Measurements from ENCODE around the gene RGS7BP.
"Not testable (repeated sequence)": the region's sequence is repeated elsewhere in the genome, so short reads cannot be mapped to it uniquely, and the experiment has no call there.

The RGS7BP gene

GRCh38 chr5:64505769-64506566 is at the start of gene RGS7BP:
Gene RGS7BP, plus strand, starts transcription at chr5:64506015. Its CDS starts 610 bp downstream, at chr5:64506625.
- peak; percentile 21 for DNase-seq

GRCh38 chr5:64457846-64458245 is 48.0 kb upstream of the RGS7BP start:
- no peak for DNase-seq

GRCh38 chr5:64458948-64459347 is 46.9 kb upstream of the RGS7BP start:
- no peak for DNase-seq

DNA sequence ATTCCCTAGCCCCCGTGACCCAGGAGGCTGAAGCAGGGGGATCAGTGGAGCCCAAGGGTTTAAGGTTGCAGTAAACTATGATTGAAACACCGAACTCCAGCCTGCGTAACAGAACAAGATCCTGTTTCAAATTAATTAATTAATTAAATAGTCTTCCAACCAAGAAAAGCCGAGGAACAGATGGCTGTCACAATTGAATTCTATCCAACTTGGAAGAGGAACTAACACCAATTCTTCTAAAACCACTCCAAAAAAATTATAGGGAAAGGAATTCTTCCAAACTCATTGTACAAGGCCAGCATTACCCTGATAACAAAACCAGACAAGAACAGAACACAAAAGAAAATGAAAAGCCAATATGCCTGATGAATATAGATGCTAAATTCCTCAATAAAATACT is 43.4 kb upstream of the RGS7BP start:
- DNase-seq: peak; percentile 4

DNA sequence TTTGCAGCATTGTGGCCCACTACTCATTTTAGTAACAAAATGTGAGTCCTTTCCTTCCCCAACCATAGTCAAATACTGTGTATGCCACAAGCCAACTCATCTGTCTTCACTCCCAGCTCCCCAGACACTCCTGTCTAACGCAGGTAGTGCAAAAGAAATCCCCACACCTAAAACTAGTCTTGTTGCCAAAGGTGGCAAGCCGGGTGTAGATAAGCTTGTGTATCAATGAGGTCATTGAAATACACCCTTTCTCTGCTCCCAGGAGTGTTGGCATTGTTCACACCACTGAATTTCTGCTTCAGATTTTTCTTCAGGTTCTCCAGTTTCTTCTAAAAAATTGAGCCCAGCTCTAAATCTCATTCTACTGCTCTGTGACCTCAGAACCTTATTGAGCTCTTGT is 19.7 kb upstream of the RGS7BP start:
- DNase-seq: no peak

DNA sequence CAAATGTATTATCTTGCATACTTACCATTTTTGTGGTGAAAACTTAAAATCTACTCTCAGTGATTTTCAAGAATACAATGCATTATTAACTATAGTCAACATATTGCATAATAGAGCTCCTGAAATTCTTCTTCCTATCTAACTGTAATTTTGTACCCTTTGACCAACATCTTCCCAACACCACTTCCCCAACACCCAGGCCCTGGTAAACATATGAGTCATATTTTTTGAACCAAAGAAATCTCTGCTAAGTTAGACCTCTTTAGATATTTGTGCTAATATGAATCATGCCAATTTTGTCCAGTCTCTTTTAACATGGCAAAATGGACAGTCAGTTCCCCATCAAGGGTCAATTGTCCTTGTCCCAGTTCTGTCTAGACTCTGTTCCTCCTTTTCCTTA is 18.5 kb upstream of the RGS7BP start:
- DNase-seq: no peak

DNA sequence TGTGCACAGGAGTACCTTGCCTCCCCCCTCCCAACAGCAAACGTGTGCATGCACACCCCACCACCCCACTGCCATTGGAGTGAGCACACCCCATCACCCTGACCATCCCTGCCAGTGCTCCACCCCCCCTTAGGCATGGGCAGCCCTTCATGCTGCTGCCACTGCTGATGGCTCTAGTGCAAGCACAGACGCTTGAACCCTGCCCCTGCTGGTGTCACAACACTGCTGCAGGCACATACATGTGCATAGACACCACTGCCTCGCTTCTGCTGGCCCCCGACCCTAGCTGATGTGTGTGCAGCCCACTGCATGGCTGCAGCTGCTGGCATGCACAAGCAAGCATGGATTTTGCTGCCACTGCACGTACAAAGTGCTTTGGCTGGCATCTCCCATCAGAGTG is 16.0 kb upstream of the RGS7BP start:
- DNase-seq: no peak

DNA sequence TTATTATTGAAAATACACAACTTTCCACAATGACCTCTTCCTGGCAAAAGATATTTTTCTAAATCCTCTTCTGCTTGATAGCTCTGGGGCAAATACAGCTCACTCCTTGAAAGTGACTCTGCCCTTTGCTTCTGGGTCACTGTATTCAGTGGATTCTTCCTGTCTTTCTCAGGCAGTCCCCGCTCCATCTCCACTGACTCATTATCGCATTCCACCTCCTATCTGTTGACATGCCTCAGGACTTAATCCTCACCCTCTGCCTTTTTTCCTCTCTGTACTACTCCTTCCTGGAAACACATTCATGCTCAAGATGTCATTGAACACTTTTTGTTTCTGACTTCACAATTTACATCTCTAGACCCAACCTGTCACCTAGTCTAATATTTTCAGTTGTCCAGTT is 8.4 kb upstream of the RGS7BP start:
- DNase-seq: no peak

GRCh38 chr5:64502196-64502595 is 3.6 kb upstream of the RGS7BP start:
- DNase-seq: no peak

GRCh38 chr5:64506567-64507263 is 900 bp downstream of the RGS7BP start:
- DNase-seq: no peak

- DNase-seq: no peak
Observed at GRCh38 chr5:64507264-64507605, 1.4 kb downstream of the RGS7BP start.

DNA sequence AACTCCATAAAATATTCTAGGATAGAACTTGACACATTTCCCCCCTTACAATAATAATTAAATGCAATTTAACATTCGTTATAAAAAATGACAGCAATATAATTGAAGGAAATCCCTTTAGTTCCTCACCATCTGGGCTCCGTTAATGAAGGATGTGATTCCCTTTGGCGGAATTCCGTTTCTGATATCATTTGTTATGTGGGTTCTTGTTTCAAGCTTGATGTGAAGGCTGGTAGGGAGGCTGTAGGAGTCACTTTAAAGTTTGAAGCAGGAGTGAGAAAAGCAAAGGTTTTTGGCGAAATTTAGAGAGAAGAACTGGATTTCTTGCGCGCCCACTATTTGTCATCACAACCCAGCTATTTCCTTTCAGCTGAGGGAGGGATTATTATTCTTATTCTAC is 4.0 kb downstream of the RGS7BP start:
- DNase-seq: no peak

- DNase-seq: no peak
Observed at GRCh38 chr5:64513492-64513891, 7.7 kb downstream of the RGS7BP start.

DNA sequence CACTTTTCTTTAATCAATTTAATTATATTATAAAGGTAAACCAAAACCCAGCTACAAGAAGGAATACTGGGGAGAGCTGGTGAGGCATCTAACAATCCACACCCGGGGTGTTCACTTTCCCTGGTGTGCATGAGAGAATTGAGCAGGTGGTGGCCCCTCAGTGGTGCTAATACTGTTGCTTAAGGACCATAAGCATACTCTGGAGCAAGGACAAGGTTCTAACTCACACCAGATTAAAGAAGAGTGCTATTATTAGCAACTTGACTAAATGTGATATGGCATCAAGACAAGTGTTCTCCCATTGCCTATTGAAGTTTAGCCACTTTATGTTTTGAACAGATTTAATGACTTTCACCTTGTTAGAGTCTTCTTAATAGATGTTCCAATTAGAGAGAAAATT is 8.8 kb downstream of the RGS7BP start:
- no peak for DNase-seq

- DNase-seq: no peak
Observed at GRCh38 chr5:64516216-64516615, 10.4 kb downstream of the RGS7BP start.

DNA sequence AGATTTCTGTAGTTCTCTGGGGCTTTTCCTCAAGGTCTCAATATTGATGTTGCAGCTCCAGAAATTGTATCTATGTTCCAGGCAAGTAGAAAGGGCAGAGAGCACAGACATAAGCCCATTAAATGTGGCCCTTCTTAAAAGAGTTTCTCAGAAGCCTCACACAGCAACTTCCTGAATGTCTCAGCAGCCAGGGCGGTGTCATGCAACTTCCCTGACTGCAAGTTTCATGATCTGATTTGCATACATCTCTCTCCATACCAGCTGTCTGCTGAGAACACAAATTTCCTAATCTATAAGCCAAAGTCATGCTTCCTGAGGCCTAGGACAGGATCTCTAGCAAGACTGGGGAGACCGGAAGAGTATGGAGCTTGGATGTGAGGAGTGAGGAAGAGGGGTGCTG is 13.0 kb downstream of the RGS7BP start:
- DNase-seq: no peak

- no peak for DNase-seq
Observed at GRCh38 chr5:64519263-64519662, 13.4 kb downstream of the RGS7BP start.

DNA sequence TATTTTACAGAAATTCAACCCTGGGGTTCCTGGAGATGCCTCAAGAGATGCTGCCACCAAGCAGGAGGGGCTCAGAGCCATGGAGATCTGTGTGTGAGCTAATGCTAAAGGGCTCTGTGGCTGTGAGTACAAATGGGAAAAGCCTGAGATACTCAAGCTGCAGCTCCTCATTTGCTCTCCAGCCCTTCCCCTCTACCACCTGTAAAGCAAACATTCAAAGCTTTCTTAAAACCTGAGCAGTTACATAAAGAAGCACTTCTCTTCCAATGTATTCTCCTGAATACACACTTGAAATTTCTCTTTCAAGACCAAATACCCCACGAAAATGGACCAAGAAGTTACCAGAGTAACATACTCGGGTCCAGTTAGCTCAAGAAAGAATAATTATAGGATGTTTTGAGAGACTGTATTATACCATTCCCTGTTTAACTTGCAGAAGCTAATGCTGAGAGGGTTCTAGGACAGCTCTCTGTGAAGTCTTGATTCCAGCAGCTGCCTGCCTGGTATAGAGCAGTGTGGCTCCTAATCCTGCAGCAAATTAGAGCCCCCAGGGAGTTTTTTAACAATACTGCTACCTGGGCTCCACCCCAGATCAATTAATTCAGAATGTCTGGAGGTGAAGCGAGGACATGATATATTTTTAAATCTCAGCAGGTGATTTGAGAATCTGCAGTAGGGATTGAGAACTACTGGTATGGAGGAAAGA is 21.1 kb downstream of the RGS7BP start:
- no peak for DNase-seq

DNA sequence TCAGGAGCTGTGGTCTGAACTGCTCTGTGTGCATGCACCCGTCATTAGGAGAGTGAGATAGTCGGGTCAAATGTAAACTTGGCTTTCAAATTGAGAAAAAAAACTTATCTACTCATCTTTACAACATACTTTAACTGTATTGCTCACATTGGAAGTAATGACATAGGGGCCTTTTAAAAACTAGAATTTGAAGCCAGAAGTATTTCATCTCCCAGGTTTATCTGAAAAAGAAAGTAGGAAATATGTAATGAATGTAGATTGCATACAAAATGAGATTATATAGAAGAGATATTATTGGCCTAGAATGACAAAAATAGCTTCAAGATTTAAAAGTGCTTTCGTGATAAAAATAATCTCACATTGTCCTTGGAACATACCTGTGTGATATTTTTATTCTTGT is 24.3 kb downstream of the RGS7BP start:
- no peak for DNase-seq

DNA sequence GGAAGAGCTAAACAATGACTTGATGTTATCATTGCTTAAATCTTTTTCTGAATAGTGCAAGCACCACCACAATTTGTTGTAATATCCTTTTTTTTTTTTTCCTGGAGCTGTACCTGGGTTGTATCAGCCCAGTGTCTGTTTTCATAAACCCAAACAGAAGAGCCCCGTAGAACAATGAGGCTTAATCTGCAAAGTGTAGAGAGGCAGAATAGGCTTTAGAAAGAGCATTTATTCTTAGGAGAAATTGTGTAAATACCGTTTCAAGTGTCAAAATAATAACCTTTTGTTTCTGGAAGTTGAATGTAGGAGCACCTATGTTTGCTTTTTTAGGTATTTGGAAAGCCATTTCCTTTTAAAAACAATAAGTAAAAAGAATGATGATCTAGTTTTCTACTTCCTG is 26.4 kb downstream of the RGS7BP start:
- DNase-seq: no peak

GRCh38 chr5:64532657-64533056 is 26.8 kb downstream of the RGS7BP start:
- no peak for DNase-seq

DNA sequence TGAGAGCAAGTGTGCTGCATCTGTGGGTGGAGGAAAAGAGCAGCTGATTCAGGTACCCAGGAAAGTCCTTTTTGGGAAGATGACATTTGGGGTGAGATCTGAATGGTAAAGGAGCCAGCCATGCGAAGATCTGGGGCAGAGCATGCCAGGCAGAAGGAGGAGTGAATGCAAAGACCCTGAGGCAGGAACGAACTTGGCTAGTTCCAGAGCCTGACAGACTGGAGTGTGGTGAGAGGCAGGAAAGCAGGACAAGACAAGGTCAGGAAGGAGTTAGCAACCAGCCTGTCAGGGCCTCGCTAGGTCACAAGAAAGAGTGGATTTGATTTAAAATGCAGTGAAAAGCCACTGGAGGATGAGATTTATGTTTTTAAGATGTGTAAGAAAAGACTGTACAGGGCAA is 28.2 kb downstream of the RGS7BP start:
- DNase-seq: no peak

DNA sequence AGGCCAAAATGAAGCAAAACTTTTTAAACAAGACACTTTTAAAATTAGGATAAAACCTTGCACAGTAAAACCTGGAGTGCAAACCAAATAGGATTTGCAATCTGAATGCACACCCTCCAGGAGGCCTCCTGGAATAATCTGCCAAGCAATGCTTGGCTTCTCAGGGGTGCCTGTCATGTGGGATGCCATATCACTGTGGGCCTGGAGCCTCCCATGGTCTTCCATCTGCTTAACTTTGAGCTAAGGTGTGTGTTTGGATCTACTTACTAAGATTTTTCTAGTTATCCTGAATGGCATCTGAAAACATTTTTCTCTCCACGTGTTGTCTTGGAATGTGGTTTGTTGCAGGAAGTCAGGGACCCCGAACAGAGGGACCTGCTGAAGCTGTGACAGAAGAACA is 52.1 kb downstream of the RGS7BP start:
- DNase-seq: no peak

DNA sequence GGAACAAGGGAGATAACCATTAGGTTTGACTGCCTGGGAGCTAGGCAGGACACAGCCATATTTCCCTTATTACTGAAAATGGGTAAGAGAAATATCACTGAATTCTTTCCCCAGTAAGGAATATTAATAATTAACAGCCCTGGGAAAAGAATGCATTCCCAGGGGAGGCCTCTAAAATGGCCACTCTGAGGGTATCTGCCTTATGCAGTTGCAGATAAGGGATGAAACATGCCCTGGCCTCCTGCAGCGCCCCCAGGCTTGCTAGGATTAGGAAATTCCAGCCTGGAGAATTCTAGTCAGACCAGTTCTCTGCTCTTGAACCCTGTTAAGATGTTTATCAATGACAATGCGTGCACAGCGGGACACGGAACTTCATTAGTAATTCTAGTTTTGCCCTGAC is 52.8 kb downstream of the RGS7BP start:
- DNase-seq: not testable (repeated sequence)

All from NCI-H2171 (cell line).